Ascending aorta (tissue), 2 donors: Measurements from ENCODE around the gene KRTAP4-16. TPM values are rescaled to one million over a fixed set of nuclear protein-coding genes. Genes with fewer than 3 reads are reported as not detected.
"Not testable (repeated sequence)": the region's sequence is repeated elsewhere in the genome, so short reads cannot be mapped to it uniquely, and the experiment has no call there.

Source experiments
- DNase-seq, 2 donors: peaks; one replicate each; pipeline ENCODE4 v3.0.0-alpha.2; 2019; ENCODE audit warnings: low spot score in 2 of 2
- H3K27ac ChIP-seq, 2 donors: fragments of 200-600 bp; sonication (generic); one replicate each; pipeline ENCODE4 v1.5.1; 2016 to 2017; ENCODE audit warnings: mild to moderate bottlenecking in 1 of 2
- H3K27me3 ChIP-seq: fragments of 200-600 bp; sonication (generic); one replicate; pipeline ENCODE4 v1.5.1; 2017
- H3K36me3 ChIP-seq, 2 donors: fragments of 200-600 bp; sonication (generic); one replicate each; pipeline ENCODE4 v1.5.1; 2016
- H3K4me1 ChIP-seq, 2 donors: fragments of 200-600 bp; sonication (generic); one replicate each; pipeline ENCODE4 v1.5.1; 2016 to 2017; ENCODE audit warnings: mild to moderate bottlenecking in 1 of 2
- H3K4me3 ChIP-seq, 2 donors: fragments of 200-600 bp; sonication (generic); one replicate each; pipeline ENCODE4 v1.5.1; 2016 to 2017; ENCODE audit warnings: mild to moderate bottlenecking in 1 of 2
- H3K9me3 ChIP-seq, 2 donors: fragments of 200-600 bp; sonication (generic); one replicate each; pipeline ENCODE4 v1.5.1; 2016
- intact Hi-C: fragments of 100-400 bp; cut with DNase I; formaldehyde crosslinking; loops from one replicate; pipeline ENCODE4 v1.15.1; 2023
- total RNA-seq: library from RNA; depleted of rRNA; stranded (reverse); fragments of >200 nt; gene quantifications from one replicate; pipeline ENCODE4 v1.1.0, GENCODE V29; 2016
- TF ChIP-seq, protein P1 (sequence below), 3 experiments: fragments of 200-600 bp in 2 of 3; fragments of 450-650 bp in 1 of 3; sonication (generic) in 2 of 3; IDR thresholded peaks; one replicate each; pipeline ENCODE4 v1.5.1; 2016 to 2019; ENCODE audit warnings: antibody characterized with exemption in 3 of 3, mild to moderate bottlenecking in 1 of 3, moderate library complexity in 1 of 3

KRTAP4-16 gene
- total RNA-seq, 1 donor from 2014 or later, result not detected

DNA sequence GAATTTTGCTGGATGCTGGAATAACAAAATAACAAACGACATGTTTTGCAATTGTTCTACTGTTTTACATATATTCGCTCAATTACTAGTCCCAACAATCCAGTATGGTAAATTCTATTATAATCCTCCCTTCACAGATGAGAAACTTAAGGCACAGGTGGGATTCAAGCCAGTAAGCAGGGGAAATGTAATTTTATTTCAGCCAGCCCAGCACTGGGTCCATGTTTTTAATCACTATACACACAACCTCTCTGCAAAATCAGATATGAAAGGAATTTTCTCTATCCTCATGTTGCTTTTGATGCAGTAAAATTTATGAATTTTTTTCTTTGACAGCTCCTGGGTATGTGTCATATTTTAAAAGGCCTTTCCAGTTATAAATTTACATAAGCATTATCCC, 43.3 kb upstream of the KRTAP4-16 start:
- H3K4me3 ChIP-seq, result no peak overlapping the region
- no peak overlapping the region for H3K27ac ChIP-seq
- intact Hi-C loops, result no loop called here
- TF ChIP-seq, protein P1, sequence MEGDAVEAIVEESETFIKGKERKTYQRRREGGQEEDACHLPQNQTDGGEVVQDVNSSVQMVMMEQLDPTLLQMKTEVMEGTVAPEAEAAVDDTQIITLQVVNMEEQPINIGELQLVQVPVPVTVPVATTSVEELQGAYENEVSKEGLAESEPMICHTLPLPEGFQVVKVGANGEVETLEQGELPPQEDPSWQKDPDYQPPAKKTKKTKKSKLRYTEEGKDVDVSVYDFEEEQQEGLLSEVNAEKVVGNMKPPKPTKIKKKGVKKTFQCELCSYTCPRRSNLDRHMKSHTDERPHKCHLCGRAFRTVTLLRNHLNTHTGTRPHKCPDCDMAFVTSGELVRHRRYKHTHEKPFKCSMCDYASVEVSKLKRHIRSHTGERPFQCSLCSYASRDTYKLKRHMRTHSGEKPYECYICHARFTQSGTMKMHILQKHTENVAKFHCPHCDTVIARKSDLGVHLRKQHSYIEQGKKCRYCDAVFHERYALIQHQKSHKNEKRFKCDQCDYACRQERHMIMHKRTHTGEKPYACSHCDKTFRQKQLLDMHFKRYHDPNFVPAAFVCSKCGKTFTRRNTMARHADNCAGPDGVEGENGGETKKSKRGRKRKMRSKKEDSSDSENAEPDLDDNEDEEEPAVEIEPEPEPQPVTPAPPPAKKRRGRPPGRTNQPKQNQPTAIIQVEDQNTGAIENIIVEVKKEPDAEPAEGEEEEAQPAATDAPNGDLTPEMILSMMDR (IDR thresholded peaks at IDR 0.05), result no peak
- H3K36me3 ChIP-seq, result no peaks in the 10 kb centered on the region
- no peaks in the 10 kb centered on the region for H3K27me3 ChIP-seq
- peaks cover 0 to 3% of the 10 kb centered on the region in 2 donors for H3K9me3 ChIP-seq
- H3K4me1 ChIP-seq, result no peaks in the 10 kb centered on the region
- no peak for DNase-seq

DNA sequence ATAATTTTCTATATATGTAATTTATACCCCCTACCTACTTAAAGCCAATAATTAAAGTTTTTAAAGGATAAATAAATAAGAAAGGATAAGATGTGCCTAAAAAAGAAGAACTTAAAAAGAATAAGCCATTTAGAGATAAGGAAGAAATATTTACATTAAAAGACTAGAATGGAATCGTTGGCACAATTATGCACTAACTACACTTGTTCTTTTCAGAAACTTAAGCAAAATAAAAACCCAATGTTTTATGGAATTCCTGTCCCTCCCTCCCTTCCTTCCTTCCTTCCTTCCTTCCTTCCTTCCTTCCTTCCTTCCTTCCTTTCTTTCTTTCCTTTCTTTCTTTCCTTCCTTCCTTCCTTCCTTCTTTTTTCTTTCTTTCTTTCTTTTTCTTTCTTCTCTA, 42.8 kb upstream of the KRTAP4-16 start:
- TF ChIP-seq, protein P1 (IDR thresholded peaks at IDR 0.05), result no peak
- no peak for DNase-seq
- Histone ChIP-seq H3K4me1 (no peaks in the 10 kb centered on the region), H3K27me3 (no peaks in the 10 kb centered on the region), H3K36me3 (no peaks in the 10 kb centered on the region), H3K27ac (no peak overlapping the region), H3K9me3 (peaks cover 0 to 3% of the 10 kb centered on the region in 2 donors), H3K4me3 (no peak overlapping the region)
- intact Hi-C loops, result no loop called here

DNA sequence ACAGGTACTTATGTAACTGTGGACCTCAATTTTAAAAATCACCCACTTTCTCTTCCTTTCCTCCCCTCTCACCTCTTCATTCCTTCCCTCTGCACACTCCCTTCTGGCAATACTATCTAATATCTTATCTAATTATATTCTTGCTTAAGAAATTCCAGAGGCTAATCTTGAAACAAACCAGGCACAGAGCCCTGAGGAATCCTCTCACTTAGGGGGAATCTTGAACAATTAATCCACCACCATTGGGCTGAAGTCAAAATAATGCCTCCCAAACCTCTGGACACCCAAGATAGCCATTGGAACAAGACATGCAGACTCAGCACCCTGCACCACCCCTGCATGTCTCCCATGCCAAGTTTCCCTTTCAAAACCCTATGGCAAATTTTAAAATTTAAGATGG, 39.4 kb upstream of the KRTAP4-16 start:
- DNase-seq, result no peak
- intact Hi-C loops, result no loop called here

DNA sequence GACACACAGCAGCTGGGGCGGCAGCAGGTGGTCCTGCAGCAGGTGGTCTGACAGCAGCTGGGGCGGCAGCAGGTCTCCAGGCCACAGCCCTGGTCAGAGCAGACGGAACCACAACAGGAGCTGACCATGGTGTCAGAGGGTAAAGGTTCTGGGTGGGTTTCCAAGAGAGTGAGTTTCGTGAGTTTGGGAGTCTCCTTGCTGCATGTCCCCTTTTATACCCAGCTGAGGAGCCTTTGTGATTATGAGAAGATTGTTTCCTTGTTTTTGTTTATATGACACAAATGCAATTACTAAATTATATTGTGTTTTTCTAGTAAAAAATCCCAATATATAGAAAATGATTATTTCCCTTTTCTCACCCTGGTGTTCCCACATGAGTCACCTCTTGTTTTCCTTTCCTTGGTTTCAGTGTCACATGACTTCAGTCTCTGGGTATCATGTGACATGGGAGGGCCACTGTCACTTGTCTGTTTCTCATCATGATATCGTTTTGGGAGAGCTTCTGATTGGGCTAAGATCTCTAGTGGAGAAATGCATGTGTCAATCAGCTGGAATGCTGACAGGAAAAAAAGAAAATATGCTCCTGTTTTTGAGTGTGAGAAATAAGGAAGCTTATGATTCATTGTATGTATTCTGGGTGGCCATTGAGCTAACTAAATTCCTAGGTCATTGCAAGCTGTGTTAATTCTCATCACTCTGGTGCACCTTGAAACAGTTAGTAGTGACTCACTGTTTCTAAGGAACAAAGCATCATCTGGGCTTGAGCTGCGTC, 38.5 kb upstream of the KRTAP4-16 start, which contains the start of gene KRTAP4-6:
Gene KRTAP4-6, minus strand, starts transcription at position 185 of the 772 bp plus-strand sequence. Its CDS starts 57 bp downstream, at position 128.
- TF ChIP-seq, protein P1 (IDR thresholded peaks at IDR 0.05), result no peak
- no peaks in the 10 kb centered on the region for H3K27me3 ChIP-seq
- no peak within 1 kb of the TSS for H3K4me3 ChIP-seq
- DNase-seq, result no peak
- intact Hi-C loops, result no loop called here
- no peaks in the 10 kb centered on the region for H3K36me3 ChIP-seq
- no peaks in the 10 kb centered on the region for H3K4me1 ChIP-seq
- H3K27ac ChIP-seq, result no peak within 1 kb of the TSS
- peaks cover 3% of the 10 kb centered on the region in 2 donors for H3K9me3 ChIP-seq

More for the DNA sequence above, 39.4 kb upstream of the KRTAP4-16 start:
- Histone ChIP-seq H3K4me3 (no peak overlapping the region), H3K36me3 (no peaks in the 10 kb centered on the region), H3K9me3 (peaks cover 3% of the 10 kb centered on the region in 2 donors), H3K27ac (no peak overlapping the region), H3K27me3 (no peaks in the 10 kb centered on the region), H3K4me1 (no peaks in the 10 kb centered on the region)
- TF ChIP-seq, protein P1 (IDR thresholded peaks at IDR 0.05), result no peak

DNA sequence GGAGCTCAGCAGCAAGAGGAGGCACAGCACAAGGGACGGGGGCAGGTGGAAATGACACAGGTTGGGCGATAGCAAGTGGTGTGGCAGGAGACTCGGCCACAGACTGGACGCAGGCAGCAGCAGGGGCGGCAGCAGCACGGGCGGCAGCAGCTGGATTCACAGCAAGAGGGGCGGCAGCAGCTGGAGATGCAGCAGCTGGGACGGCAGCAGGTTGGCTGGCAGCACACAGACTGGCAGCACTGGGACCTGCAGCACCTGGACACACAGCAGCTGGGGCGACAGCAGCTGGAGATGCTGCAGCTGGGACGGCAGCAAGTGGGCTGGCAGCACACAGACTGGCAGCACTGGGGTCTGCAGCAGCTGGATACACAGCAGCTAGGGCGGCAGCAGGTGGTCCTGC, 37.9 kb upstream of the KRTAP4-16 start:
- intact Hi-C loops, H3K27me3 ChIP-seq, DNase-seq, H3K9me3 ChIP-seq, H3K27ac ChIP-seq, H3K36me3 ChIP-seq, H3K4me3 ChIP-seq, H3K4me1 ChIP-seq: not testable (repeated sequence)

DNA sequence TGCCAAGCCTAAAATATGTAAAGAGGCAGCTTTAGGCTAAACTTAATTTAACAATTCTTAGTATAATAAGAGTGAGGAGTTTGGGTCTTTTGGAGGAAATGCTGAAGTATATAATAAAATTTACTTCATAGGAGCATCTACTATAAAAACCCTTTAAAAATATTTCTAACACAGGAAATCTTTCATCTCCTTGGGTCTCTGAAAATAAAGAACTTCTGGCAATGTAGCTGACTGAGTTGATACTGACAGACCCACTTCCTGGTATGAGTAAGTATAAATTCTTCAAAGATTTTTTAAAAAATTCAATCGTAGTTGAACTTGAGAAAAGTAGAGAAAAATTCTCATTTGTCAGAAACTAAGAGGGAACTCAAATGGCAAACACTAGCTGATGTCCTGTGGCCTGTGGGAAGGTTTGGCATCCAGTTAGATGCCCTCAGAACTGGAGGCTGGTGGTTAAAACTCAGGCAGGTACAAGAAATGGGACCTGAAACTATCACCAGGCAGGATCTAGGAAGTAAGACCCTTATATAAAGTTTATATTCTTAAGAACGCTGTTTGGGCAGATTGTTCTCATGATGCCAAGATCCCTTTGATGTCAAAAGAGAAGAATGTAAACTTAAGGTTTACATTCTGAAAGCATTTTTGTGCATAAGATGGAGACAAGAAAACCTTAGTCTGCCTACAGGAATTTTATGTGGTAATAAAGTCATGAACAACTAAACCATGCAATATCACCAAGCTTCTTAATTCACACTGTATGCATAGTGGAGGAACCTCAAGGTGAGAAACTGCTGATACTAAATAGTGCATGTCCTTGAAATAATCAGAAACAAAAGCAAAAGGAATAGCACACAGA, 32.1 kb upstream of the KRTAP4-16 start:
- H3K27ac ChIP-seq, result no peak overlapping the region
- no peaks in the 10 kb centered on the region for H3K4me1 ChIP-seq

More for the DNA sequence above, 32.1 kb upstream of the KRTAP4-16 start:
- Histone ChIP-seq H3K4me3 (no peak overlapping the region), H3K9me3 (peaks cover 0 to 10% of the 10 kb centered on the region in 2 donors), H3K36me3 (no peaks in the 10 kb centered on the region), H3K27me3 (no peaks in the 10 kb centered on the region)
- DNase-seq, result no peak
- intact Hi-C loops, result no loop called here
- TF ChIP-seq, protein P1 (IDR thresholded peaks at IDR 0.05), result no peak
